ENCODE data around the gene GUCY1A1. TPM values are rescaled to one million over a fixed set of nuclear protein-coding genes. Genes with fewer than 3 reads are reported as not detected.

GUCY1A1 gene
- 100 to 1,000 TPM in 1 of 3 donors, 10 to 100 TPM in 1, 1 to 10 TPM in 1; 7.4 to 213 (median 18.8) TPM for total RNA-seq
- long read RNA-seq, donor 1, full-length matches to known transcripts = 39 of 146 reads
- long read RNA-seq, donor 1, partial matches to known transcripts = 14 of 146 reads
- long read RNA-seq, donor 1, other reads (novel, unspliced or antisense) = 93 of 146 reads
- long read RNA-seq, donor 2, partial matches to known transcripts = 0 of 5 reads
- long read RNA-seq, donor 2, other reads (novel, unspliced or antisense) = 3 of 5 reads

- peak; percentile 27 for ATAC-seq
- peaks cover 5% of the 10 kb centered on the region for H3K4me1 ChIP-seq (ENCODE audit: low read depth)
- TF ChIP-seq CTCF (IDR thresholded peaks at IDR 0.05) = no peak
- DNase-seq = peak in 1 of 3 donors; percentile 35
- peak within 1 kb of the TSS; percentile 17 for H3K4me3 ChIP-seq
- H3K36me3 ChIP-seq (ENCODE audit: low read depth) = no peaks in the 10 kb centered on the region
- intact Hi-C loops (cut with DNase I, micrococcal nuclease) = no loop called here
- no peaks in the 10 kb centered on the region for H3K9me3 ChIP-seq
Measured at GRCh38 chr4:155666344-155667221, at the start of gene GUCY1A1. Gene GUCY1A1 (plus strand): TSS chr4:155666848. CDS start chr4:155696868, 30,020 bp downstream.

GRCh38 chr4:155617296-155617695, 49.4 kb upstream of the GUCY1A1 start:
- Histone ChIP-seq H3K4me3 (no peak overlapping the region), H3K9me3 (no peaks in the 10 kb centered on the region), H3K36me3 (ENCODE audit: low read depth) (no peaks in the 10 kb centered on the region), H3K4me1 (ENCODE audit: low read depth) (no peaks in the 10 kb centered on the region)
- intact Hi-C loops (cut with DNase I, micrococcal nuclease) = no loop called here
- no peak for TF ChIP-seq CTCF (IDR thresholded peaks at IDR 0.05)
- ATAC-seq (no peak), DNase-seq (no peak)

GRCh38 chr4:155618183-155618838, 48.3 kb upstream of the GUCY1A1 start:
- Histone ChIP-seq H3K9me3 (no peaks in the 10 kb centered on the region), H3K4me1 (ENCODE audit: low read depth) (no peaks in the 10 kb centered on the region), H3K4me3 (no peak overlapping the region), H3K36me3 (ENCODE audit: low read depth) (no peaks in the 10 kb centered on the region)
- intact Hi-C loops (cut with DNase I, micrococcal nuclease) = no loop called here
- no peak for TF ChIP-seq CTCF (IDR thresholded peaks at IDR 0.05)
- ATAC-seq (no peak), DNase-seq (no peak)

- Histone ChIP-seq H3K9me3 (no peaks in the 10 kb centered on the region), H3K4me1 (ENCODE audit: low read depth) (no peaks in the 10 kb centered on the region), H3K4me3 (no peak overlapping the region), H3K36me3 (ENCODE audit: low read depth) (no peaks in the 10 kb centered on the region)
- no peak for DNase-seq
- TF ChIP-seq CTCF (IDR thresholded peaks at IDR 0.05) = no peak
- intact Hi-C loops (cut with DNase I, micrococcal nuclease) = no loop called here
- no peak for ATAC-seq
Measured at GRCh38 chr4:155620637-155621036, 46.0 kb upstream of the GUCY1A1 start.

- no peak overlapping the region for H3K4me3 ChIP-seq
- intact Hi-C loops (cut with DNase I, micrococcal nuclease) = no loop called here
- H3K9me3 ChIP-seq = no peaks in the 10 kb centered on the region
- H3K4me1 ChIP-seq (ENCODE audit: low read depth) = no peaks in the 10 kb centered on the region
- H3K36me3 ChIP-seq (ENCODE audit: low read depth) = no peaks in the 10 kb centered on the region
- DNase-seq = no peak
- TF ChIP-seq CTCF (IDR thresholded peaks at IDR 0.05) = no peak
- no peak for ATAC-seq
Measured at GRCh38 chr4:155624478-155624877, 42.2 kb upstream of the GUCY1A1 start.

Measured in mucosa of descending colon (tissue), 3 donors.